ENCODE measurements around the gene ABCD4.

DNA sequence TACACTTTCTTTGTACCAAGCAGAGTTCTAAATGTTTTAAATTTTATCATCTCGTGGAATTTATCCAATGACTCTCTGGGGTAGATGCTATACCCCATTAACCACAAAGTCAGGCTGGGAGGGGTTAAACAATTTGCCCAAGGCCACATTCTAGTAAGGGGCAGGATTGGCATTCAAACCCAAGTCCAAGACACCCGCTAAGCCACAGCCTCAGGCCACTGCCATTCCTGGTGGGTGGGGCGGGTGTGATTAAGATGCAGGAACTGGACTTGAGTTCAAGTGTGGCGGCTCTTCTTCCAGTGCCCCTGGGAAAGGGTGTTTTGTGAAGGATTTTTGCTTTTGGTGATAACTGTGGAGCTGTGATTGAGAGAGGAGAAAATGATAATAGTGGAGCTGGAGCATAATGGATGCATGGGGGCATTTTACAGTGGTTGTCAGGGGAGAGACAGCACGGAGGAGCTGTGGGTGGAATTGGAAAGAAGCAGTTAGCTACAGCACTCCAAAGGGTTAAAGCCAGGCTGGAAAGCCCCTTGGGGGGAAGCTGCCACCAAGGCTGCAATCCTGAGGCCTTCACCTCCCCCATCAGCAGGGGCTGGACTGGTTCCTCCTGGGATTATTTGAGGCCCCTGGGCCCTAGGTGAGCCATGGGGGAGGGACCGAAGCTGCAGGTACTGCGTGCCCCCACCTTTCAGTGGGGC is 44.5 kb upstream of the ABCD4 start:
- TF ChIP-seq, protein P1, sequence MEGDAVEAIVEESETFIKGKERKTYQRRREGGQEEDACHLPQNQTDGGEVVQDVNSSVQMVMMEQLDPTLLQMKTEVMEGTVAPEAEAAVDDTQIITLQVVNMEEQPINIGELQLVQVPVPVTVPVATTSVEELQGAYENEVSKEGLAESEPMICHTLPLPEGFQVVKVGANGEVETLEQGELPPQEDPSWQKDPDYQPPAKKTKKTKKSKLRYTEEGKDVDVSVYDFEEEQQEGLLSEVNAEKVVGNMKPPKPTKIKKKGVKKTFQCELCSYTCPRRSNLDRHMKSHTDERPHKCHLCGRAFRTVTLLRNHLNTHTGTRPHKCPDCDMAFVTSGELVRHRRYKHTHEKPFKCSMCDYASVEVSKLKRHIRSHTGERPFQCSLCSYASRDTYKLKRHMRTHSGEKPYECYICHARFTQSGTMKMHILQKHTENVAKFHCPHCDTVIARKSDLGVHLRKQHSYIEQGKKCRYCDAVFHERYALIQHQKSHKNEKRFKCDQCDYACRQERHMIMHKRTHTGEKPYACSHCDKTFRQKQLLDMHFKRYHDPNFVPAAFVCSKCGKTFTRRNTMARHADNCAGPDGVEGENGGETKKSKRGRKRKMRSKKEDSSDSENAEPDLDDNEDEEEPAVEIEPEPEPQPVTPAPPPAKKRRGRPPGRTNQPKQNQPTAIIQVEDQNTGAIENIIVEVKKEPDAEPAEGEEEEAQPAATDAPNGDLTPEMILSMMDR (IDR thresholded peaks at IDR 0.05) = no peak
- TF ChIP-seq RAD21 (IDR thresholded peaks at IDR 0.05; ENCODE audit: low read length) (no peak), MAX (IDR thresholded peaks at IDR 0.05; ENCODE audit: low read depth) (no peak), NRF1 (IDR thresholded peaks at IDR 0.05; ENCODE audit: low read depth, low read length) (no peak), FOSL2 (IDR thresholded peaks at IDR 0.05; ENCODE audit: borderline replicate concordance, low read depth) (no peak), POLR2AphosphoS5 (IDR thresholded peaks at IDR 0.05; ENCODE audit: low read depth, low read length) (no peak), RFX5 (IDR thresholded peaks at IDR 0.05; ENCODE audit: low read length) (no peak), TAF1 (IDR thresholded peaks at IDR 0.05; ENCODE audit: borderline replicate concordance, low read depth, low read length) (no peak), NFIC (IDR thresholded peaks at IDR 0.05; ENCODE audit: borderline replicate concordance) (no peak)
- TF ChIP-seq, protein P2, sequence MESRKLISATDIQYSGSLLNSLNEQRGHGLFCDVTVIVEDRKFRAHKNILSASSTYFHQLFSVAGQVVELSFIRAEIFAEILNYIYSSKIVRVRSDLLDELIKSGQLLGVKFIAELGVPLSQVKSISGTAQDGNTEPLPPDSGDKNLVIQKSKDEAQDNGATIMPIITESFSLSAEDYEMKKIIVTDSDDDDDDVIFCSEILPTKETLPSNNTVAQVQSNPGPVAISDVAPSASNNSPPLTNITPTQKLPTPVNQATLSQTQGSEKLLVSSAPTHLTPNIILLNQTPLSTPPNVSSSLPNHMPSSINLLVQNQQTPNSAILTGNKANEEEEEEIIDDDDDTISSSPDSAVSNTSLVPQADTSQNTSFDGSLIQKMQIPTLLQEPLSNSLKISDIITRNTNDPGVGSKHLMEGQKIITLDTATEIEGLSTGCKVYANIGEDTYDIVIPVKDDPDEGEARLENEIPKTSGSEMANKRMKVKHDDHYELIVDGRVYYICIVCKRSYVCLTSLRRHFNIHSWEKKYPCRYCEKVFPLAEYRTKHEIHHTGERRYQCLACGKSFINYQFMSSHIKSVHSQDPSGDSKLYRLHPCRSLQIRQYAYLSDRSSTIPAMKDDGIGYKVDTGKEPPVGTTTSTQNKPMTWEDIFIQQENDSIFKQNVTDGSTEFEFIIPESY (IDR thresholded peaks at IDR 0.05; ENCODE audit: borderline replicate concordance, low read depth) = no peak

All from SK-N-SH (cell line).